SU-DHL-6 (cell line): Measurements from ENCODE around the gene MFSD8.

ENCODE experiments used
- H2AFZ ChIP-seq: fragments of 200-600 bp; sonication (generic); 2 replicates; pipeline ENCODE4 v1.6.1; 2014; ENCODE audit warnings: low read depth, mild to moderate bottlenecking, moderate library complexity, mixed read lengths, antibody characterized with exemption, low read length; ENCODE audit not compliant: severe bottlenecking
- H3F3A ChIP-seq: fragments of 200-600 bp; shearing (Covaris generic); 2 replicates; pipeline ENCODE4 v1.6.0; 2016; ENCODE audit warnings: antibody characterized with exemption, mild to moderate bottlenecking; ENCODE audit not compliant: insufficient read depth
- H3K27ac ChIP-seq: fragments of 200-600 bp; sonication (generic); 2 replicates; pipeline ENCODE4 v1.5.1; 2016; ENCODE audit warnings: low read depth, mild to moderate bottlenecking, low read length, moderate library complexity, mixed read lengths
- H3K27me3 ChIP-seq: fragments of 200-600 bp; sonication (generic), shearing (Covaris generic); 2 replicates; pipeline ENCODE4 v1.6.0; 2014; ENCODE audit warnings: mild to moderate bottlenecking, low read length
- H3K36me3 ChIP-seq: fragments of 200-600 bp; sonication (generic); 2 replicates; pipeline ENCODE4 v1.6.1; 2014; ENCODE audit warnings: mild to moderate bottlenecking, low read length, mixed read lengths
- H3K4me2 ChIP-seq: fragments of 300-600, 200-600 bp; shearing (Covaris generic), sonication (generic); 2 replicates; pipeline ENCODE4 v1.6.0; 2014; ENCODE audit warnings: low read length, low read depth, mild to moderate bottlenecking; ENCODE audit not compliant: poor library complexity, severe bottlenecking
- H3K4me3 ChIP-seq: fragments of 200-600 bp; sonication (generic); 2 replicates; pipeline ENCODE4 v1.5.1; 2014; ENCODE audit warnings: antibody characterized with exemption, low read length, mild to moderate bottlenecking, mixed read lengths; ENCODE audit not compliant: insufficient read depth, poor library complexity, severe bottlenecking
- H3K79me2 ChIP-seq: fragments of 200-600 bp; sonication (generic); 2 replicates; pipeline ENCODE4 v1.6.1; 2014; ENCODE audit warnings: mild to moderate bottlenecking, low read length, moderate library complexity; ENCODE audit not compliant: insufficient read depth
- H3K9ac ChIP-seq: fragments of 200-600 bp; sonication (generic); 2 replicates; pipeline ENCODE4 v1.7.0; 2014; ENCODE audit warnings: mild to moderate bottlenecking, low read length
- H3K9me2 ChIP-seq: fragments of 200-600 bp; sonication (generic); replicated peaks from 2 replicates; pipeline ENCODE4 v1.6.1; 2014; ENCODE audit warnings: low read length; ENCODE audit not compliant: insufficient read depth
- H3K9me3 ChIP-seq: fragments of 200-600 bp; sonication (generic); 2 replicates; pipeline ENCODE4 v1.6.1; 2014; ENCODE audit warnings: low read length, mixed read lengths; ENCODE audit not compliant: insufficient read depth
- H4K20me1 ChIP-seq: fragments of 200-600 bp; sonication (generic); 2 replicates; pipeline ENCODE4 v1.6.1; 2014; ENCODE audit warnings: low read depth, mild to moderate bottlenecking, antibody characterized with exemption, low read length, moderate library complexity, mixed read lengths
- CTCF ChIP-seq: fragments of 200-600 bp; sonication (generic); IDR thresholded peaks from one replicate; pipeline ENCODE4 v1.5.1; 2017; ENCODE audit warnings: antibody characterized with exemption, mild to moderate bottlenecking, low read length, moderate library complexity; ENCODE audit not compliant: insufficient read depth, poor library complexity, severe bottlenecking
- EZH2phosphoT487 ChIP-seq: fragments of 200-600 bp; sonication (generic), shearing (Covaris generic); conservative IDR thresholded peaks from 2 replicates; pipeline ENCODE4 v1.6.1; 2018; ENCODE audit warnings: mild to moderate bottlenecking, antibody characterized with exemption, low read length, moderate library complexity, mixed read lengths

MFSD8 gene

GRCh38 chr4:127880763-127881562 lies 84.0 kb downstream of the MFSD8 start, which contains the start of gene PLK4:
Gene PLK4, plus strand, starts transcription at chr4:127880893. Its CDS starts 242 bp downstream, at chr4:127881135.
- peak within 1 kb of the TSS; percentile 88 for H3K27ac ChIP-seq
- no peaks in the 10 kb centered on the region for H3K9me3 ChIP-seq
- peaks cover 28% of the 10 kb centered on the region for H3K79me2 ChIP-seq
- peak within 1 kb of the TSS; percentile 87 for H2AFZ ChIP-seq
- no peaks in the 10 kb centered on the region for H3F3A ChIP-seq
- no peaks in the 10 kb centered on the region for H4K20me1 ChIP-seq
- H3K9ac ChIP-seq, result peak within 1 kb of the TSS; percentile 94
- peak within 1 kb of the TSS; percentile 85 for H3K4me3 ChIP-seq
- no peaks in the 10 kb centered on the region for H3K9me2 ChIP-seq
- no peaks in the 10 kb centered on the region for H3K27me3 ChIP-seq
- TF ChIP-seq CTCF (no peak), EZH2phosphoT487 (no peak)
- H3K4me2 ChIP-seq, result peak within 1 kb of the TSS; percentile 91
- peaks cover 12% of the 10 kb centered on the region; the same call in 1 of the 2 replicates for H3K36me3 ChIP-seq

- no peak for TF ChIP-seq EZH2phosphoT487
- no peak for TF ChIP-seq CTCF
- Histone ChIP-seq H4K20me1 (no peaks in the 10 kb centered on the region), H3K36me3 (no peaks in the 10 kb centered on the region), H3K27me3 (no peaks in the 10 kb centered on the region), H3K27ac (no peak overlapping the region), H3K9ac (no peak overlapping the region), H3K79me2 (no peaks in the 10 kb centered on the region), H3K4me2 (no peak overlapping the region), H3K4me3 (no peak overlapping the region), H3K9me3 (no peaks in the 10 kb centered on the region), H2AFZ (no peak overlapping the region), H3F3A (no peaks in the 10 kb centered on the region), H3K9me2 (no peaks in the 10 kb centered on the region)
These were observed 89.2 kb downstream of the MFSD8 start for GRCh38 chr4:127875791-127876190.

GRCh38 chr4:127870688-127871087 lies 94.3 kb downstream of the MFSD8 start:
- TF ChIP-seq EZH2phosphoT487 (no peak), CTCF (no peak)
- no peak overlapping the region for H3K4me2 ChIP-seq

More at GRCh38 chr4:127870688-127871087, 94.3 kb downstream of the MFSD8 start:
- Histone ChIP-seq H3F3A (no peaks in the 10 kb centered on the region), H3K9me3 (no peaks in the 10 kb centered on the region), H3K27me3 (no peaks in the 10 kb centered on the region), H3K36me3 (no peaks in the 10 kb centered on the region), H3K9ac (no peak overlapping the region), H3K9me2 (no peaks in the 10 kb centered on the region), H3K27ac (no peak overlapping the region), H2AFZ (no peak overlapping the region), H4K20me1 (no peaks in the 10 kb centered on the region), H3K4me3 (no peak overlapping the region), H3K79me2 (no peaks in the 10 kb centered on the region)
